ENCODE data around the gene KCNJ10.
A peak's percentile ranks its signal among the peaks of the same experiment; 100 is the strongest.

The KCNJ10 gene

GRCh38 chr1:160082926-160083325, 13.0 kb upstream of the KCNJ10 start:
- DNase-seq = no peak

DNA sequence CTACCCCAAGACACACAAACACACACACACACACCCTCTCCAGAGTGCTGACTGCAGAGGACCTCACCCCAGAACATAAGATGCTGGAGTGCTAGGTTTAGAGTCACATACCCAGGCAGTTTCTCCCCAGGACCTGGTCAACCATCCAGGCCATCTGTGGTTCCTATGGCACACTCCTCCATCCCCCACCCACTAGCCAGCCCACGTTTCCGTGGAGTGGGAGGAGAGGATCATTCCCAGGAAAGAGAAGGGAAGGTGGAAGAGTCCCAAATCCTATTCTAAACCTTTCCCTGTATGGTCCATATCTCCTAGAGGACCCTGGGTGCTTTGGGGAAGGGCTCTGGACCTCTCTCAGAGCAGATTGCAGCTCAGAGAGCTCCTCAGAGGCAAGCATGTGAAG, 12.5 kb upstream of the KCNJ10 start:
- DNase-seq = no peak

GRCh38 chr1:160081261-160081936, 11.4 kb upstream of the KCNJ10 start, which contains the start of gene KCNJ9:
TSS of gene KCNJ9 (plus strand) at chr1:160081538. CDS start at chr1:160084031, 2,493 bp downstream.
- no peak for DNase-seq

- DNase-seq = no peak
These were observed 10.6 kb upstream of the KCNJ10 start for GRCh38 chr1:160080381-160081100.

- no peak for DNase-seq
These were observed 9.5 kb upstream of the KCNJ10 start for GRCh38 chr1:160079448-160079847.

DNA sequence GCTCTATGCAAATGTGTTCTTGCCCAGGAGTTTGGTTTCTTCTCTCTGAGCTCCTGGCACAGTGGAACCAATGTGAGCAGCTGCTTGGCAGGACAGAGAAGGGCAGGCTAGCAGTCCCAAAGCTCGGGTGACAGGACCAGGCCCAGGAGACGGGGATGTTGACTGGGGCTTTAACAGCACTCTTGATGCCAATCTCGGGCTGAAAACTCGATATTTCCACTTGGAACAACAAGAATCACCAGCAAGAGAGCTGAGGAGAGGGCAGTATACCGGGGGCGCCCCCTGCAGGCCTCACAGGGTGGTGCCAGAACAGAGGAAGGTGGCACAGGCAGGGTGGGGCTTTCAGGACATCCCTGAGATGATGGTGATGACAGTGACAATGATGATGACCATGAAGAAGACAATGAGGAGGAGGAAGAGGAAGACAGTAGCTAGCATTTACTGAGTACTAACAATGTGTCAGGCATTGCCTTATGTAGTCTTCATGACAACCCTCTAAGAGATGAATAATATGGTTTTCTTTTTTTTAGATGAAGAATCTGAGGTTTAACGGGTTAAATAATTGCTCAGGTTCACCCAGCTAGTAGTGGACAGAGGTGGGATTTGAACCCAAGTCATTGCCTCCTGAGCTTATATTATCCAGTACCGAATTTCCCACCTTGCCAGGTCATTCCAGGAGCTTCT, 8.7 kb upstream of the KCNJ10 start:
- DNase-seq = peak; percentile 68

GRCh38 chr1:160077486-160077885, 7.5 kb upstream of the KCNJ10 start:
- no peak for DNase-seq

- no peak for DNase-seq
These were observed 6.3 kb upstream of the KCNJ10 start for GRCh38 chr1:160076295-160076694.

DNA sequence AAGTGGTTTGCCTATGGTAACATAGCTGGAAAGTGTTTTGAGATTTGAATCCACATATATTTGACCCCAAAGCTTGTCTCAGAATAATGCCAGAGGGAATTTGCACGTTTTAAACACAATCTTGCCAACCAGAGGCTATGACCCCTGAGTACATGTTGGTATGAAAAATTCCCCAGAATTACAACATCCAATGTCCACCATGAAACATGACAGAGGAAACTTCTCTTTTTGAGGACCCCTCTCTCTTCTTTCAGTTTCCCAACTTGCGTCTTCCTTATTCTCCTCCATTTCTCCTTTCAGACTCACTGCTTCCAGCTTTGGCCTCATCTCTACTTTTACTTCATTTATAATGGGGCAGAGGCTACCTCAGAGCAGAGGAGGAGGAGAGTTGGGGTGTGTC, 5.9 kb upstream of the KCNJ10 start:
- DNase-seq = no peak

GRCh38 chr1:160074865-160075264, 4.9 kb upstream of the KCNJ10 start:
- no peak for DNase-seq

GRCh38 chr1:160071289-160071688, 1.3 kb upstream of the KCNJ10 start:
- DNase-seq = no peak

DNA sequence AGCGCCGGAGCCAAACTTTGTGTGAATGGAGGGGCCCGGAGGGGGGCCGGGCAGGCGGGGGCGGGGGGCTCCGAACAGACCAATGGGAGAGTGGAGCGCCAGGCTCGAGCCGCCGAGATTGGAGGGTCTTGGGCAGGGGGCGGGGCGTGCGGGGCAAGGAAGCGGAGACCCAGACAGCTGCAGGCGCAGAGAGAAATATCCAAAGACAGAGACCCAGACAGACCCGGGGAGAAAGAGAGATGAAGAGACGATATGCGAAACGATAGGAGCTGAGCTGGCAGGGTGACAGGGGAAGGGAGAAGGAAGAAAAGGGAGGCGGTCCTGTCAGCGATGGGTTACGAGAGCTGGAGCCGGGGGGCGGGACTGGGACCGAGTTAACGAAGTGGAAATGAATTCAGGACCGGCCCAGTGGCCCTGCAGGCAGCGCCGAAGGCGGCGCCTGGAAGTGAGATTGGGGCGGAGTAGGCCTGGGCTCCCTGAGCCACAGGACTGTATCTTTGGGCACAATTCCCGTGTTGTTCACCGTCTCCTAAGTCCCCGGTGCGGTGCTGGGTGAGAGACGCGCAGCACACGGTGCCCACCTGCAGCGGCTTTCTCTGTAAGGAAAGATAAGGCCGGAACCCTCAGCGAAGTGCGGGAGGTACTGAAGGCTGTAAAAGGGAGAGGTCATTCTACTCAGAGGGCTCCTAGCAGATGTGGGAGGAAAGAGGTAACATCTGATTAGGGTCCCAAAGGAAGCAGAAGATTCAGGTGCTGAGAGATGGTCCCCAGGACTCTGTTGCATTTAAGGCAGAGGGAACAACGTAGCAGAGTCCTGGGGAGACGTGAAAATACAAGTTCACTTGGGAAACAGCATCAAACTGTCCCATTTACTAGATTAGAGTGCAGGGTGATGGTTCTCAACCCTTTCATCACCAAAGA, 543 bp upstream of the KCNJ10 start:
- peak; percentile 38 for DNase-seq

DNA sequence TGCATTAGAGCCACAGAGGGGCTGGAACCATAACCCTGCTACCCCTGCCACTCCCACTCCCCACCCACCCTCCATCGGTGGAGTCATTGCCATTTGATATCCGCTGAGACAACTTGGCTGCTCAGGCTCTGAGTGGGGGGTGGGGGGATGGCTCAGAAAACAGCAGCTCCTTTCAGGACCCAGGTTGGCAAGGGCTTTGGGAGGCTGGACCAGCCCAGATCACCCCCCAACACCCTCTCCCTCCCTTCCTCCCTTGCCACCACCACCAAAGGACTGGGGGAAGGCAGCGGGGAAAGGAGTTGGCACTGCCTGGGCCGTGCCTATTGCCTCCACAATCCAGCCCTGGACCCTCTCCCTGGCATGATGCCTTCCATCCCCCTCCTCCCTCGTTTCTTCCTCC, 1.7 kb downstream of the KCNJ10 start:
- no peak for DNase-seq

DNA sequence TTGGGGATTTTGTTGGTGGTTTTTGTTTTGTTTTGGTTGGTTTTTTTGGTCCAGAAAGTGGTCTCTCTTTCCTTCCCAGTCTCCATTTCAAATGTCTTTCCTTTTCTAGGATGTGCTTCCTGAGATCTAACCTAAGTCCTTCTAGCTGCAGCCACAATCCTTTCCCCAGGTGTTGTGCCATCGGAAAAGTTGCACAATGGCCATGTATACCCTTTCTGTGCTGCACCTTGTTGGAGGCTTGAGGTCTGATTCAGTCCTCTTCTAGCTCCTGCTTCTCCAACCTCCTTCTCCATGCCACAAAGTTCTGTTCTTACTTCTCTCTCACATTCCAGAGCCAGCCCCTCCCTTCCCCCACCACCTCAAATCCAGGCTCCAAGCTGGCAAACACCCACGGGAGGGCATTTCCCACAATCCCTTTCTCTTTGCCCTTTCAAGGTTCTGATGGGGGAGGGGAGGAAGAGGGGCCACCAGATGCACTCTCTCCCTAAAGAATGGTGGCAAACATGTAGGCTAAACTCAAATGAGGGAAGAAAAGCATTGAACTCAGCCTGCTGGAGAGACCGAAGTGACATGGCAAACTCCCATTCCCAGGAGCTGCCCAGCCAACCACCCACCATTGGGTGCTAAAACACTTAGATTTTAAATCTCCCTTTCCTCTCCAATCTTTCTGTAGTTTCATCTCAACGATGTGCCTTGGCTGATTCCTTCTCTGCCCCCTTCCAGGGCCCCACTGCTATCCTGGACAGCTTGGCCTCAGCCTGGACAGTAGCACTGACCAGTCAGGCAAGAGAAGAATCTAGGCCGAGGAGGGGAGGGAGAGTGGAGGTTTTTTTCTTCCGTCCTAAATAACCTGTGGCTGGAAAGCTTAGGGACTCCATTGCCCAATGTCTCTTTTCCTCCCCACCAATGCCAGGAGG, 2.9 kb downstream of the KCNJ10 start:
- DNase-seq = no peak

GRCh38 chr1:160064746-160065145, 5.2 kb downstream of the KCNJ10 start:
- DNase-seq = no peak

DNA sequence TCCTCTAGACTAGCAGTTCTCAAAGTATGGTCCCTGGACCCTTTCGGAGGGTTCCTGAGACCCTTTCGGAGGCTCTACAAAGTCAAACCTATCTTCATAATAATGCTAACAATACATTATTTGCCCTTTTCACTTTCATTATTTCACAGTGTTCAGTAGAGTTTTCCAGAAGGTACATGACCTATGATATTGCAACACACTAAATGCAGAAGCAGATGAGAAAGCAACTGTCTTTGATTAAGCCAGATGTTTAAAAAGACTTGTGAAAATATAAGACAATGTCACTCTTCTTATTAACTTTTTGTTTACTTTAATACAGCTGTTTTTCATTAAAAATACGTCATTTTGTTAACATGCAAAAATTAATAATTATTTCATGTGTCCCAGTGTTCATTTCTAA, 5.8 kb downstream of the KCNJ10 start:
- no peak for DNase-seq

DNA sequence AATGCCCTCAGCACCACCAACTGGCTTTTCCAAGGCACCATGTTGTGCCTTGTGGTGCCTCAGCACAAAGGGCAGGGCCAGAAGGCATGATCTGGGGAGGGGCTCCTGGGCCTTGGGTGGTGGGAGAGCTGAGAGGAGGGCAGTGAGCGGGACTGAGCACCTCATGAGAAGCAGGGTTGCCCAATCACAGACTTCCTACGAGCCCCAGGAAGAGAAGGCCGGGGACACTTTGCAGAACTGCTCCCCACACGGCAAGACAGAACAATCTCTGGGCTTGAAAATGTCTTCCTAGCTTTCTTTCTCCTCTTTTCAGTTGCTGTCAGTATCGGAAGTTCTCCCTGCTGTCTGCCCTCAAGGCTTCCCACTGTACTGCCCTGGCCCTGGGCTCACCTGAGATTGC, 6.8 kb downstream of the KCNJ10 start:
- no peak for DNase-seq

DNA sequence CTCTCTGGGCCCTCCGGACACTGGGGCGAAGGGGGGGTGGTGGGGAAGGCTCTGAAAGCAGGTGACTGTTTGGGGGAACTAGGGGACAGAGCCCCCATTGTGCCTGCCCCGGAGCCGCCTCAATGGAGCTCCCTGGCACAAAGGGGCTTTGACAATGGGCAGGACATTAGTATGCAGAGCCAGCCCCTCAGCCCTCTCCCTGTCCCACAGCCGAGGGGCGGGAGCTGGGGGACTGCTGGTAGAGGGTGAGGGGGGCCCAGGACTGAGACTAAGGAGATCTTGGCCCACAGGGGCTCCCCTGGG, 7.8 kb downstream of the KCNJ10 start:
- no peak for DNase-seq

DNA sequence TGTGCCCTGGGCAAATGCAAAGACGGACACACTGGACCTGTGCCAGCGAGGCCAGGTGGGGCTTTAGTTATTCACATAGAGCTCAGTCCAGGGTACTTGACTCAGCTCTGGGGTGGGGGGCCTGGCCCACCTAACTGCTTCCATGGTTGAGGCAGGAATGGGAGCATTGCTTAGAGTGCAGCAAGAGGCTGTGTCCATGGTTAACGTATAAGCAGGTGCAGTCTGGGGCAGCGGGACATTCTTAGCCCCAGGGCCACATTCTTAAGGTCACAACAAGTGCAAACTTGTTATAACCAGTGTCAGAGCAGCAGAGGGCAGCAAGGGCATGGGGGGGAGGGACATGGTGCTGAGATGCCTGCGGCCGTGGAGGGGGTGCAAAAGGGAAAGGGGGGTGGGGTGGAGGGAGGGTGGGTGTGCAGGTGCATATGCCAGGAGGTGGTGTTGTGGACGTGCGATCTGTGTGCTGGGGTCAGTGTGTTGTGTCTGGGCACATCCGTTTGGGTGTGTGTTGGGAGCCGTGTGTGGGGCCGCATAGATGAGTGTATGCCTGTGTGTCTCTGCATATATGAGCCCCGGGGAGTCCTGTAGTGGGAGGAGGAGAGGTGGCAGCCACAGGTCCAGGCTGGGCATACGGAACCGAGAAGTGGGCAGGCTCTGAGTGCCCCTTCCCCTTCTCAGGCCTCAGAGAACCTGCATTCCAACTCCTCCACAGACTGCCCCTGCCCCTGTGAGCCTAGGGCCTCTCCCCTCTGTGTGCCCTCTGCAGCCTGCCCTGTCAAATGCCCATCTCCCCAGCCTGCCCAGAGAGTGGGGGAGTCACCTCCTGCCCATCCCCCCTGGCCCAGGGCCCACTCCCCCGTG, 8.4 kb downstream of the KCNJ10 start:
- no peak for DNase-seq

DNA sequence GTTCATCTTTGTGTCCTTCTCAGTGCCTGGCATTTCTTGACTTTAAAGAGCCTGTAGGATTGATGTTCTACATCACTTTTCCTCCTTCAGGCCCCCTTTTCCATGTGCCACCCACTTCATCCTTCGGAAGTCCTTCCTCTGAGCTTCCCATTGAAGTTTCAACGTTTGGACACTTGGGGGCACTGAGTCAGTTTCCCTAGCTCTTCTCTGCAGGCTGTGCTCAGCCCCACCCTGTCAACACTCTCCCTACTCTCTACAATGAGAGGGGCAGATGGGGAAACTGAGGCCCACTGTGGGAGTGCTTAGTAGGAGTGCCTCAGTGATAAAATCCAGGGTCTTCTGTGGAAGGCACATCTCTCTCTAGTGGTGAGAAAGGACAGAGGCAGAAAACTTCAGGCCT, 11.9 kb downstream of the KCNJ10 start:
- no peak for DNase-seq

GRCh38 chr1:160056648-160057169, 13.3 kb downstream of the KCNJ10 start:
- DNase-seq = no peak

All from activated CD4-positive, alpha-beta T cell treated with anti-CD3 and anti-CD28 coated beads, Interleukin-2, amount 50 U/mL, for 16 hours (primary cell).